Measurements from ENCODE around the gene GOLGA6B.

- no peak for TF ChIP-seq CTCF (IDR thresholded peaks at IDR 0.05)
- no peak for TF ChIP-seq POLR2A (IDR thresholded peaks at IDR 0.05)
Observed at GRCh38 chr15:72604794-72605193, 49.7 kb upstream of the GOLGA6B start.
